Activated CD8-positive, alpha-beta memory T cell treated with anti-CD3 and anti-CD28 coated beads, Interleukin-2, amount 10 ng/mL, durations not matched to agents 7 days and 5 days (primary cell): ENCODE results near the gene CFAP46. TPM values are rescaled to one million over a fixed set of nuclear protein-coding genes. Genes with fewer than 3 reads are reported as not detected.

Experiments used
- ATAC-seq: fragments of 150-1000 bp; cut with Tn5 transposase; one replicate; pipeline ENCODE4 v1.10.0; 2021; ENCODE audit warnings: moderate library complexity
- CTCF ChIA-PET: fragments of 350-600 bp; sonication (Branson Sonifier 250); formaldehyde crosslinking; loops from one replicate; lab custom pipeline; 2021; ENCODE audit warnings: antibody characterized with exemption; lab: Charles Lee
- DNase-seq: peaks from one replicate; pipeline ENCODE4 v3.0.0-alpha.2; 2020
- H3K27ac Mint-ChIP-seq: one replicate; pipeline ENCODE4 v1.8.0; 2021; ENCODE audit warnings: mild to moderate bottlenecking, mixed read lengths
- H3K27me3 Mint-ChIP-seq: one replicate; pipeline ENCODE4 v1.8.0; 2021; ENCODE audit warnings: mixed read lengths
- H3K36me3 Mint-ChIP-seq: one replicate; pipeline ENCODE4 v1.8.0; 2021; ENCODE audit warnings: mild to moderate bottlenecking, mixed read lengths
- H3K4me1 Mint-ChIP-seq: one replicate; pipeline ENCODE4 v1.8.0; 2021; ENCODE audit warnings: mixed read lengths
- H3K4me3 Mint-ChIP-seq: one replicate; pipeline ENCODE4 v1.8.0; 2021; ENCODE audit warnings: mild to moderate bottlenecking, moderate library complexity, mixed read lengths
- H3K9me3 Mint-ChIP-seq: one replicate; pipeline ENCODE4 v1.8.0; 2022; ENCODE audit warnings: low read depth, mixed read lengths
- total RNA-seq, 2 experiments: library from RNA; stranded (reverse); gene quantifications; one replicate each; pipeline ENCODE4 v1.2.3, GENCODE V29; 2021

The CFAP46 gene
- total RNA-seq, 2 experiments from 2014 or later, result not detected

- Mint-ChIP-seq H3K36me3 (no peaks in the 10 kb centered on the region), H3K4me3 (no peak overlapping the region), H3K27me3 (peaks cover 48% of the 10 kb centered on the region), H3K4me1 (peaks cover 4% of the 10 kb centered on the region), H3K9me3 (peaks cover 2% of the 10 kb centered on the region), H3K27ac (no peak overlapping the region)
- CTCF ChIA-PET, result no interaction called here
- ATAC-seq (no peak), DNase-seq (no peak)
These were observed 9.6 kb upstream of the CFAP46 start for GRCh38 chr10:132951926-132952325.

GRCh38 chr10:132948351-132948750 is 6.0 kb upstream of the CFAP46 start:
- DNase-seq (no peak), ATAC-seq (no peak)
- peaks cover 38% of the 10 kb centered on the region for H3K27me3 Mint-ChIP-seq
- H3K4me1 Mint-ChIP-seq, result peaks cover 4% of the 10 kb centered on the region
- CTCF ChIA-PET, result no interaction called here
- no peak overlapping the region for H3K4me3 Mint-ChIP-seq
- H3K36me3 Mint-ChIP-seq, result no peaks in the 10 kb centered on the region
- peaks cover 2% of the 10 kb centered on the region for H3K9me3 Mint-ChIP-seq
- no peak overlapping the region for H3K27ac Mint-ChIP-seq

GRCh38 chr10:132947843-132948242 is 5.5 kb upstream of the CFAP46 start:
- H3K27ac Mint-ChIP-seq, result no peak overlapping the region

GRCh38 chr10:132946806-132947546 is 4.6 kb upstream of the CFAP46 start:
- H3K27me3 Mint-ChIP-seq, result peaks cover 32% of the 10 kb centered on the region
- H3K9me3 Mint-ChIP-seq, result peaks cover 2% of the 10 kb centered on the region
- H3K27ac Mint-ChIP-seq, result no peak overlapping the region
- H3K4me1 Mint-ChIP-seq, result peaks cover 5% of the 10 kb centered on the region
- DNase-seq (no peak), ATAC-seq (no peak)
- CTCF ChIA-PET, result no interaction called here
- no peak overlapping the region for H3K4me3 Mint-ChIP-seq
- no peaks in the 10 kb centered on the region for H3K36me3 Mint-ChIP-seq

More at GRCh38 chr10:132947843-132948242, 5.5 kb upstream of the CFAP46 start:
- Mint-ChIP-seq H3K36me3 (no peaks in the 10 kb centered on the region), H3K9me3 (peaks cover 2% of the 10 kb centered on the region), H3K4me1 (peaks cover 5% of the 10 kb centered on the region), H3K27me3 (peaks cover 34% of the 10 kb centered on the region), H3K4me3 (no peak overlapping the region)
- CTCF ChIA-PET, result no interaction called here
- ATAC-seq (no peak), DNase-seq (no peak)

- H3K9me3 Mint-ChIP-seq, result peaks cover 2% of the 10 kb centered on the region
- DNase-seq, result no peak
- peaks cover 32% of the 10 kb centered on the region for H3K27me3 Mint-ChIP-seq
- H3K36me3 Mint-ChIP-seq, result no peaks in the 10 kb centered on the region
- no peak for ATAC-seq
- peaks cover 3% of the 10 kb centered on the region for H3K4me1 Mint-ChIP-seq
- no peak overlapping the region for H3K27ac Mint-ChIP-seq
- H3K4me3 Mint-ChIP-seq, result no peak overlapping the region
- CTCF ChIA-PET, result no interaction called here
These were observed 3.9 kb upstream of the CFAP46 start for GRCh38 chr10:132946311-132946710.

- ATAC-seq, result no peak
- CTCF ChIA-PET, result no interaction called here
- Mint-ChIP-seq H3K4me3 (no peak overlapping the region), H3K27me3 (peaks cover 33% of the 10 kb centered on the region), H3K4me1 (peaks cover 4% of the 10 kb centered on the region), H3K9me3 (peaks cover 2% of the 10 kb centered on the region), H3K36me3 (no peaks in the 10 kb centered on the region), H3K27ac (no peak overlapping the region)
- DNase-seq, result no peak
These were observed 3.5 kb upstream of the CFAP46 start for GRCh38 chr10:132945894-132946255.

GRCh38 chr10:132945125-132945893 is 2.9 kb upstream of the CFAP46 start:
- CTCF ChIA-PET, result no interaction called here
- peaks cover 2% of the 10 kb centered on the region for H3K9me3 Mint-ChIP-seq
- no peaks in the 10 kb centered on the region for H3K36me3 Mint-ChIP-seq
- ATAC-seq (no peak), DNase-seq (no peak)
- no peak overlapping the region for H3K4me3 Mint-ChIP-seq
- H3K27me3 Mint-ChIP-seq, result peaks cover 34% of the 10 kb centered on the region
- H3K4me1 Mint-ChIP-seq, result peaks cover 8% of the 10 kb centered on the region
- no peak overlapping the region for H3K27ac Mint-ChIP-seq

GRCh38 chr10:132944510-132944909 is 2.1 kb upstream of the CFAP46 start:
- peaks cover 8% of the 10 kb centered on the region for H3K4me1 Mint-ChIP-seq

GRCh38 chr10:132943791-132944404 is 1.5 kb upstream of the CFAP46 start:
- no peak for ATAC-seq
- DNase-seq, result no peak
- H3K36me3 Mint-ChIP-seq, result no peaks in the 10 kb centered on the region
- no peak overlapping the region for H3K4me3 Mint-ChIP-seq
- H3K9me3 Mint-ChIP-seq, result peaks cover 2% of the 10 kb centered on the region
- H3K27ac Mint-ChIP-seq, result no peak overlapping the region
- CTCF ChIA-PET, result no interaction called here
- H3K4me1 Mint-ChIP-seq, result peaks cover 8% of the 10 kb centered on the region
- H3K27me3 Mint-ChIP-seq, result peaks cover 37% of the 10 kb centered on the region

More at GRCh38 chr10:132944510-132944909, 2.1 kb upstream of the CFAP46 start:
- ATAC-seq (no peak), DNase-seq (no peak)
- Mint-ChIP-seq H3K27ac (no peak overlapping the region), H3K36me3 (no peaks in the 10 kb centered on the region), H3K4me3 (no peak overlapping the region), H3K27me3 (peaks cover 34% of the 10 kb centered on the region), H3K9me3 (peaks cover 2% of the 10 kb centered on the region)
- CTCF ChIA-PET, result no interaction called here

GRCh38 chr10:132943058-132943790 is 854 bp upstream of the CFAP46 start:
- Mint-ChIP-seq H3K36me3 (no peaks in the 10 kb centered on the region), H3K27ac (no peak overlapping the region), H3K27me3 (peaks cover 42% of the 10 kb centered on the region), H3K9me3 (peaks cover 2% of the 10 kb centered on the region), H3K4me3 (no peak overlapping the region), H3K4me1 (peaks cover 8% of the 10 kb centered on the region)
- no peak for DNase-seq
- ATAC-seq, result no peak
- CTCF ChIA-PET, result no interaction called here

- Mint-ChIP-seq H3K4me1 (peaks cover 8% of the 10 kb centered on the region), H3K9me3 (no peaks in the 10 kb centered on the region), H3K36me3 (no peaks in the 10 kb centered on the region), H3K27ac (no peak overlapping the region), H3K27me3 (peaks cover 43% of the 10 kb centered on the region), H3K4me3 (no peak overlapping the region)
- CTCF ChIA-PET, result no interaction called here
- ATAC-seq, result no peak
- no peak for DNase-seq
These were observed 724 bp downstream of the CFAP46 start for GRCh38 chr10:132941640-132942051.

- no peak overlapping the region for H3K27ac Mint-ChIP-seq
- DNase-seq (no peak), ATAC-seq (no peak)
- H3K4me3 Mint-ChIP-seq, result no peak overlapping the region
- peaks cover 43% of the 10 kb centered on the region for H3K27me3 Mint-ChIP-seq
- H3K9me3 Mint-ChIP-seq, result no peaks in the 10 kb centered on the region
- peaks cover 8% of the 10 kb centered on the region for H3K4me1 Mint-ChIP-seq
- CTCF ChIA-PET, result no interaction called here
- H3K36me3 Mint-ChIP-seq, result no peaks in the 10 kb centered on the region
These were observed 1.4 kb downstream of the CFAP46 start for GRCh38 chr10:132940791-132941465.
